Smooth muscle cell (in vitro differentiated cells): ENCODE data around the gene ZNF12. TPM values are rescaled to one million over a fixed set of nuclear protein-coding genes. Genes with fewer than 3 reads are reported as not detected.

ENCODE experiments used
- DNase-seq: peaks from one replicate; lab custom pipeline; 2025; ENCODE audit not compliant: unreplicated experiment; lab: John Stamatoyannopoulos, UW
- H2AFZ ChIP-seq: fragments of 200-600 bp; sonication (generic); 2 replicates; pipeline ENCODE4 v1.6.0; 2016; ENCODE audit warnings: antibody characterized with exemption, low read depth, mild to moderate bottlenecking
- H3F3A ChIP-seq: fragments of 200-600 bp; sonication (generic); 2 replicates; pipeline ENCODE4 v1.6.0; 2017; ENCODE audit warnings: antibody characterized with exemption, low read depth
- H3K27ac ChIP-seq: fragments of 200-600 bp; sonication (generic); 2 replicates; pipeline ENCODE4 v1.5.1; 2016; ENCODE audit warnings: low read depth, mild to moderate bottlenecking
- H3K27me3 ChIP-seq: fragments of 200-600 bp; sonication (generic); 2 replicates; pipeline ENCODE4 v1.6.1; 2016; ENCODE audit warnings: low read depth, mild to moderate bottlenecking
- H3K36me3 ChIP-seq: fragments of 200-600 bp; sonication (generic); 2 replicates; pipeline ENCODE4 v1.5.1; 2016; ENCODE audit warnings: low read depth
- H3K4me1 ChIP-seq: fragments of 200-600 bp; sonication (generic); 2 replicates; pipeline ENCODE4 v1.5.1; 2016; ENCODE audit warnings: low read depth
- H3K4me2 ChIP-seq: fragments of 200-600 bp; sonication (generic); 2 replicates; pipeline ENCODE4 v1.6.0; 2016; ENCODE audit warnings: mild to moderate bottlenecking
- H3K4me3 ChIP-seq: fragments of 200-600 bp; sonication (generic); 2 replicates; pipeline ENCODE4 v1.5.1; 2016; ENCODE audit warnings: mild to moderate bottlenecking
- H3K79me2 ChIP-seq: fragments of 200-600 bp; sonication (generic); 2 replicates; pipeline ENCODE4 v1.6.0; 2016; ENCODE audit warnings: low read depth, mild to moderate bottlenecking
- H3K9ac ChIP-seq: fragments of 200-600 bp; sonication (generic); 2 replicates; pipeline ENCODE4 v1.6.0; 2016; ENCODE audit warnings: low read depth
- H3K9me3 ChIP-seq: fragments of 200-600 bp; sonication (generic); replicated peaks from 2 replicates; pipeline ENCODE4 v1.5.1; 2016; ENCODE audit warnings: low read depth
- H4K20me1 ChIP-seq: fragments of 200-600 bp; sonication (generic); 2 replicates; pipeline ENCODE4 v1.6.0; 2016; ENCODE audit warnings: low read depth
- WGBS: methylation state at CpG from one replicate; pipeline ENCODE4 v1.1.7; 2016; ENCODE audit warnings: low lambda C conversion rate; 5-methylcytosine and 5-hydroxymethylcytosine counted together
- polyA plus RNA-seq: library from polyadenylated mRNA; unstranded; fragments of >200 nt; fragmentation: Nextera tagmentation; extraction: Ambion mirVana; gene quantifications from 2 replicates; pipeline ENCODE4 v1.2.1, GENCODE V29; 2016
- total RNA-seq: library from RNA; depleted of rRNA; stranded (reverse); fragments of >200 nt; gene quantifications from 2 replicates; pipeline ENCODE4 v1.2.3, GENCODE V29; 2014
- TF ChIP-seq, protein P1 (sequence below): fragments of 200-600 bp; sonication (generic); IDR thresholded peaks from 2 replicates; pipeline ENCODE4 v1.5.1; 2017; ENCODE audit warnings: borderline replicate concordance, mild to moderate bottlenecking, antibody characterized with exemption; ENCODE audit not compliant: insufficient read depth, poor library complexity, severe bottlenecking

ZNF12 gene
- total and polyA plus RNA-seq, 2 experiments from 2014 or later, result 8.7 to 13.9 TPM

DNA sequence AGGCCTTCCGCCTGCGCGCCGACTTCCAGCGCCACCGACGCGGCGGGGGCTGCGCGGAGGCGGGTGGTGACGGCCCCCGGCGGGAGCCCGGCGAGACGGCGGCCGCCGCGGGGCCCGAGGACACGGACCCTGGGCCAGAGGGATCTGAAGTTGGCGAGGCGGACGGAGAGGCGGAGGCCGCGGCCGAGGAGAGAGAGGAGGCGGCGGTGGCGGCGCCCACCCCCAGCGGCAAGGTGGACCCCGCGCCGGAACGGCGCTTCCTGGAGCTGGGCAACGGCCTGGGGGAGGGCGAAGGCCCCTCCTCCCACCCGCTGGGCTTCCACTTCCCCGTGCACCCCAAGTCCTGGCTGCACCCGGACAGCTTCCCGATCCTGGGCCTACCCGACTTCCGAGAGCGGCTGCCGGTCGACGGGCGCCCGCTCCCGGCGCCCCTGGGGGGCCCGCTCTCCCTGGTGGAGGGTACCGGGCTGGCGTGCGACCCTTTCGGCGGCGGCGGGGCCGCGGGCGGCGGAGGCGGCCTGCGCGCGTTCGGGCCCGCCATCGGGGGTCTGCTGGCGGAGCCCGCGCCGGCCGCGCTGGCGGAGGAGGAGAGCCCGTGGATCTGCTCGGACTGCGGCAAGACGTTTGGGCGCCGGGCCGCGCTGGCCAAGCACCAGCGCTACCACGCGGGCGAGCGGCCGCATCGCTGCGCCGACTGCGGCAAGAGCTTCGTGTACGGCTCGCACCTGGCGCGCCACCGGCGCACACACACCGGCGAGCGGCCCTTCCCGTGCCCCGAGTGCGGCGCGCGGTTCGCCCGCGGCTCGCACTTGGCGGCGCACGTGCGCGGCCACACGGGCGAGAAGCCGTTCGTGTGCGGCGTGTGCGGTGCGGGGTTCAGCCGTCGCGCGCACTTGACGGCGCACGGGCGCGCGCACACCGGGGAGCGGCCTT, 53.4 kb downstream of the ZNF12 start:
- TF ChIP-seq, protein P1, sequence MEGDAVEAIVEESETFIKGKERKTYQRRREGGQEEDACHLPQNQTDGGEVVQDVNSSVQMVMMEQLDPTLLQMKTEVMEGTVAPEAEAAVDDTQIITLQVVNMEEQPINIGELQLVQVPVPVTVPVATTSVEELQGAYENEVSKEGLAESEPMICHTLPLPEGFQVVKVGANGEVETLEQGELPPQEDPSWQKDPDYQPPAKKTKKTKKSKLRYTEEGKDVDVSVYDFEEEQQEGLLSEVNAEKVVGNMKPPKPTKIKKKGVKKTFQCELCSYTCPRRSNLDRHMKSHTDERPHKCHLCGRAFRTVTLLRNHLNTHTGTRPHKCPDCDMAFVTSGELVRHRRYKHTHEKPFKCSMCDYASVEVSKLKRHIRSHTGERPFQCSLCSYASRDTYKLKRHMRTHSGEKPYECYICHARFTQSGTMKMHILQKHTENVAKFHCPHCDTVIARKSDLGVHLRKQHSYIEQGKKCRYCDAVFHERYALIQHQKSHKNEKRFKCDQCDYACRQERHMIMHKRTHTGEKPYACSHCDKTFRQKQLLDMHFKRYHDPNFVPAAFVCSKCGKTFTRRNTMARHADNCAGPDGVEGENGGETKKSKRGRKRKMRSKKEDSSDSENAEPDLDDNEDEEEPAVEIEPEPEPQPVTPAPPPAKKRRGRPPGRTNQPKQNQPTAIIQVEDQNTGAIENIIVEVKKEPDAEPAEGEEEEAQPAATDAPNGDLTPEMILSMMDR, result no peak
- no peaks in the 10 kb centered on the region for H3K4me1 ChIP-seq
- WGBS, result over 99% methylated on average over 61 of the region's 146 CpGs
- no peaks in the 10 kb centered on the region for H3K27me3 ChIP-seq
- H3K36me3 ChIP-seq, result no peaks in the 10 kb centered on the region
- no peaks in the 10 kb centered on the region for H3K9me3 ChIP-seq
- H3K27ac ChIP-seq, result no peak overlapping the region
- peaks cover 10% of the 10 kb centered on the region for H4K20me1 ChIP-seq
- no peak overlapping the region for H3K9ac ChIP-seq
- DNase-seq, result no peak
- H3F3A ChIP-seq, result no peaks in the 10 kb centered on the region
- H2AFZ ChIP-seq, result no peak overlapping the region
- no peak overlapping the region for H3K4me2 ChIP-seq
- H3K79me2 ChIP-seq, result no peaks in the 10 kb centered on the region
- H3K4me3 ChIP-seq, result no peak overlapping the region

DNA sequence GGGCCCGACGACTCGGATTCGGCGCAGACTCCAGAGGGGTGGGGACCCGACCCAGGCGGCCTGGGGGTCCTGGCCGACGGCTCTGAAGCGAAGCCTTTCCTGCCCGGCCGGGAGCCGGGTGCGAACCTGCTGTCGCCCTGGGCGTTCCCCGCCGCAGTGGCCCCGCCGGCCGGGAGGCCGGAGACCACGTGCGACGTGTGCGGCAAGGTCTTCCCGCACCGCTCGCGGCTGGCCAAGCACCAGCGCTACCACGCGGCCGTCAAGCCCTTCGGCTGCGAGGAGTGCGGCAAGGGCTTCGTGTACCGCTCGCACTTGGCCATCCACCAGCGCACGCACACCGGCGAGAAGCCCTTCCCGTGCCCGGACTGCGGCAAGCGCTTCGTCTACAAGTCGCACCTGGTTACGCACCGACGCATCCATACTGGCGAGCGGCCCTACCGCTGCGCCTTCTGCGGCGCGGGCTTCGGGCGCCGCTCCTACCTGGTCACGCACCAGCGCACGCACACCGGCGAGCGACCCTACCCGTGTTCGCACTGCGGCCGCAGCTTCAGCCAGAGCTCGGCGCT, 54.2 kb downstream of the ZNF12 start:
- no peak overlapping the region for H3K27ac ChIP-seq
- no peak overlapping the region for H3K4me2 ChIP-seq
- WGBS, result over 99% methylated on average over 70 of the region's 75 CpGs
- no peaks in the 10 kb centered on the region for H3K27me3 ChIP-seq
- no peaks in the 10 kb centered on the region for H3F3A ChIP-seq
- H2AFZ ChIP-seq, result no peak overlapping the region
- H4K20me1 ChIP-seq, result peaks cover 15% of the 10 kb centered on the region
- no peak overlapping the region for H3K9ac ChIP-seq
- no peak for DNase-seq
- no peaks in the 10 kb centered on the region for H3K79me2 ChIP-seq
- no peaks in the 10 kb centered on the region for H3K36me3 ChIP-seq
- H3K4me1 ChIP-seq, result no peaks in the 10 kb centered on the region
- H3K4me3 ChIP-seq, result no peak overlapping the region
- TF ChIP-seq, protein P1, result no peak
- H3K9me3 ChIP-seq, result no peaks in the 10 kb centered on the region

DNA sequence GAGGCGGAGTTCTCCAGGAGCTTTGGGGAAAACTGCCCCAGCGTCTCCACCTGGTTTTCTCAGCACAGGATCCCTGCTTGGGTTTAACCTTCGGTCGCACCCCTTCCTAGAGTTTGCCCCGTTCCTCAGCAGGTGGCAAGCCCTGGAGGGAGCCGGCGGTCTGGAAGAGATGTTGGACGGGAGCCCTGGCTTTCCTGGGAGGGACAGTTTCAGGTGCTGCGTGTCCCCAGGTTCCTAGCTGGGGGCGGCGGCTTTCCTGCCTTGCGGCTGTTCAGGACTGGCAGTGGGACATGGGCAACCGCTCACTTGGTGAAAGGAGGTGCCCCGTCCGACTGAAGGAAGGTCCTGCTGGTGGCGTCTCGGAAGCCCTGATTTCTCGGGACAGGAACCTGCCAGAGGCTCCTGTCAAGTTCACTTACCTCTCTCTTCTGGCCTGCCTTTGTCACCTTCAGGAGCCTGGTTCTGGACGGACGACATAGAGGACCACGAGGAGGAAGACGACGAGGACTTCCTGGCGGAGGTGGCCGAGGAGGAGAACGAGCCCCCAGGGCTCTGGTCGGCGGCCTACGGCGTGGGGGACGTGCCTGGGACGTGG, 54.8 kb downstream of the ZNF12 start:
- Histone ChIP-seq H3K4me1 (no peaks in the 10 kb centered on the region), H3K79me2 (no peaks in the 10 kb centered on the region), H3K36me3 (no peaks in the 10 kb centered on the region), H3K27me3 (no peaks in the 10 kb centered on the region), H3K27ac (no peak overlapping the region), H3K4me3 (no peak overlapping the region), H4K20me1 (peaks cover 21% of the 10 kb centered on the region), H3F3A (no peaks in the 10 kb centered on the region), H3K9me3 (no peaks in the 10 kb centered on the region), H2AFZ (no peak overlapping the region), H3K4me2 (no peak overlapping the region), H3K9ac (no peak overlapping the region)
- DNase-seq, result no peak
- TF ChIP-seq, protein P1, result no peak
- 97% methylated on average over 32 of the region's 32 CpGs for WGBS
